Measurements from ENCODE around the gene SCAPER. TPM values are rescaled to one million over a fixed set of nuclear protein-coding genes. Genes with fewer than 3 reads are reported as not detected.
"Not testable (repeated sequence)": the region's sequence is repeated elsewhere in the genome, so short reads cannot be mapped to it uniquely, and the experiment has no call there.

SCAPER gene
- total RNA-seq, 2 donors from 2014 or later, result 30.9 to 34.7 TPM

GRCh38 chr15:76899931-76900310 lies 5.2 kb downstream of the SCAPER start:
- not testable (repeated sequence) for DNase-seq; ATAC-seq (replicated peaks in 1 of 2); H3K4me3 Mint-ChIP-seq; H3K36me3 Mint-ChIP-seq (ENCODE audit: insufficient read depth in 2 of 2); H3K27ac Mint-ChIP-seq; H3K9me3 Mint-ChIP-seq; H3K27me3 Mint-ChIP-seq (ENCODE audit: low read depth)
- peaks cover 28% of the 10 kb centered on the region for H3K4me1 Mint-ChIP-seq (ENCODE audit: low read depth)

GRCh38 chr15:76899176-76899930 lies 5.8 kb downstream of the SCAPER start:
- H3K9me3 Mint-ChIP-seq; H3K27ac Mint-ChIP-seq; H3K36me3 Mint-ChIP-seq (ENCODE audit: insufficient read depth in 2 of 2); ATAC-seq (replicated peaks in 1 of 2); H3K27me3 Mint-ChIP-seq (ENCODE audit: low read depth); DNase-seq; H3K4me3 Mint-ChIP-seq: not testable (repeated sequence)
- peaks cover 30% of the 10 kb centered on the region for H3K4me1 Mint-ChIP-seq (ENCODE audit: low read depth)

- DNase-seq, result no peak
- Mint-ChIP-seq H3K9me3 (peaks cover 0 to 3% of the 10 kb centered on the region in 2 donors), H3K4me3 (no peak overlapping the region), H3K27ac (no peak overlapping the region), H3K4me1 (ENCODE audit: low read depth) (peaks cover 21% of the 10 kb centered on the region), H3K36me3 (ENCODE audit: insufficient read depth in 2 of 2) (peaks cover 6 to 9% of the 10 kb centered on the region in 2 donors), H3K27me3 (ENCODE audit: low read depth) (no peaks in the 10 kb centered on the region)
- ATAC-seq (replicated peaks in 1 of 2), result no peak
These were observed 7.0 kb downstream of the SCAPER start for GRCh38 chr15:76898102-76898501.

GRCh38 chr15:76894174-76894573 lies 11.0 kb downstream of the SCAPER start:
- peaks cover 0 to 5% of the 10 kb centered on the region in 2 donors for H3K9me3 Mint-ChIP-seq
- H3K4me3 Mint-ChIP-seq, result no peak overlapping the region
- no peaks in the 10 kb centered on the region for H3K27me3 Mint-ChIP-seq (ENCODE audit: low read depth)
- H3K27ac Mint-ChIP-seq, result no peak overlapping the region
- no peak for ATAC-seq (replicated peaks in 1 of 2)
- H3K4me1 Mint-ChIP-seq (ENCODE audit: low read depth), result peaks cover 25% of the 10 kb centered on the region
- H3K36me3 Mint-ChIP-seq (ENCODE audit: insufficient read depth in 2 of 2), result peaks cover 12 to 27% of the 10 kb centered on the region in 2 donors
- DNase-seq, result no peak

GRCh38 chr15:76892836-76893235 lies 12.3 kb downstream of the SCAPER start:
- H3K36me3 Mint-ChIP-seq (ENCODE audit: insufficient read depth in 2 of 2), result peaks cover 15 to 28% of the 10 kb centered on the region in 2 donors
- peaks cover 33% of the 10 kb centered on the region for H3K4me1 Mint-ChIP-seq (ENCODE audit: low read depth)
- H3K27me3 Mint-ChIP-seq (ENCODE audit: low read depth); DNase-seq; H3K9me3 Mint-ChIP-seq; H3K4me3 Mint-ChIP-seq; ATAC-seq (replicated peaks in 1 of 2); H3K27ac Mint-ChIP-seq: not testable (repeated sequence)

- H3K27me3 Mint-ChIP-seq (ENCODE audit: low read depth); DNase-seq; H3K27ac Mint-ChIP-seq; H3K9me3 Mint-ChIP-seq; H3K4me3 Mint-ChIP-seq; ATAC-seq (replicated peaks in 1 of 2): not testable (repeated sequence)
- H3K36me3 Mint-ChIP-seq (ENCODE audit: insufficient read depth in 2 of 2), result peaks cover 9 to 21% of the 10 kb centered on the region in 2 donors
- peaks cover 19% of the 10 kb centered on the region for H3K4me1 Mint-ChIP-seq (ENCODE audit: low read depth)
These were observed 17.6 kb downstream of the SCAPER start for GRCh38 chr15:76887280-76888141.

GRCh38 chr15:76885212-76885611 lies 19.9 kb downstream of the SCAPER start:
- DNase-seq (no peak), ATAC-seq (replicated peaks in 1 of 2) (no peak)
- peaks cover 16% of the 10 kb centered on the region for H3K4me1 Mint-ChIP-seq (ENCODE audit: low read depth)
- H3K4me3 Mint-ChIP-seq, result no peak overlapping the region
- peaks cover 0 to 3% of the 10 kb centered on the region in 2 donors for H3K9me3 Mint-ChIP-seq
- H3K27me3 Mint-ChIP-seq (ENCODE audit: low read depth), result no peaks in the 10 kb centered on the region
- H3K36me3 Mint-ChIP-seq (ENCODE audit: insufficient read depth in 2 of 2), result peaks cover 4 to 12% of the 10 kb centered on the region in 2 donors
- H3K27ac Mint-ChIP-seq, result no peak overlapping the region

GRCh38 chr15:76875911-76876310 lies 29.2 kb downstream of the SCAPER start:
- DNase-seq, result no peak
- Mint-ChIP-seq H3K36me3 (ENCODE audit: insufficient read depth in 2 of 2) (peaks cover 0 to 2% of the 10 kb centered on the region in 2 donors), H3K4me1 (ENCODE audit: low read depth) (peaks cover 7% of the 10 kb centered on the region), H3K27ac (no peak overlapping the region), H3K27me3 (ENCODE audit: low read depth) (no peaks in the 10 kb centered on the region), H3K9me3 (no peaks in the 10 kb centered on the region), H3K4me3 (no peak overlapping the region)
- no peak for ATAC-seq (replicated peaks in 1 of 2)

GRCh38 chr15:76873066-76873465 lies 32.1 kb downstream of the SCAPER start:
- not testable (repeated sequence) for H3K4me3 Mint-ChIP-seq; H3K36me3 Mint-ChIP-seq (ENCODE audit: insufficient read depth in 2 of 2); H3K27ac Mint-ChIP-seq; H3K9me3 Mint-ChIP-seq; DNase-seq; H3K27me3 Mint-ChIP-seq (ENCODE audit: low read depth); H3K4me1 Mint-ChIP-seq (ENCODE audit: low read depth); ATAC-seq (replicated peaks in 1 of 2)

GRCh38 chr15:76871930-76872329 lies 33.2 kb downstream of the SCAPER start:
- H3K27me3 Mint-ChIP-seq (ENCODE audit: low read depth), result no peaks in the 10 kb centered on the region
- H3K27ac Mint-ChIP-seq, result peak overlapping the region; percentile 5
- H3K9me3 Mint-ChIP-seq, result no peaks in the 10 kb centered on the region
- no peak overlapping the region for H3K4me3 Mint-ChIP-seq
- ATAC-seq (replicated peaks in 1 of 2), result no peak
- H3K36me3 Mint-ChIP-seq (ENCODE audit: insufficient read depth in 2 of 2), result peaks cover 0 to 4% of the 10 kb centered on the region in 2 donors
- no peak for DNase-seq
- peaks cover 7% of the 10 kb centered on the region for H3K4me1 Mint-ChIP-seq (ENCODE audit: low read depth)

- Mint-ChIP-seq H3K27me3 (ENCODE audit: low read depth) (no peaks in the 10 kb centered on the region), H3K4me1 (ENCODE audit: low read depth) (peaks cover 31% of the 10 kb centered on the region), H3K27ac (no peak overlapping the region), H3K4me3 (no peak overlapping the region), H3K36me3 (ENCODE audit: insufficient read depth in 2 of 2) (peaks cover 0 to 4% of the 10 kb centered on the region in 2 donors), H3K9me3 (no peaks in the 10 kb centered on the region)
- ATAC-seq (replicated peaks in 1 of 2), result no peak
- no peak for DNase-seq
These were observed 36.4 kb downstream of the SCAPER start for GRCh38 chr15:76868740-76869139.

- peaks cover 39% of the 10 kb centered on the region for H3K4me1 Mint-ChIP-seq (ENCODE audit: low read depth)
- peak in 1 of 2 donors; percentile 6 for DNase-seq
These were observed 38.3 kb downstream of the SCAPER start for GRCh38 chr15:76866716-76867321.

GRCh38 chr15:76866008-76866407 lies 39.1 kb downstream of the SCAPER start:
- H3K27me3 Mint-ChIP-seq (ENCODE audit: low read depth), result no peaks in the 10 kb centered on the region
- DNase-seq (no peak), ATAC-seq (replicated peaks in 1 of 2) (no peak)
- peaks cover 43% of the 10 kb centered on the region for H3K4me1 Mint-ChIP-seq (ENCODE audit: low read depth)
- H3K4me3 Mint-ChIP-seq, result peak overlapping the region in 1 of 2 donors; percentile 1
- H3K36me3 Mint-ChIP-seq (ENCODE audit: insufficient read depth in 2 of 2), result peaks cover 0 to 8% of the 10 kb centered on the region in 2 donors
- no peaks in the 10 kb centered on the region for H3K9me3 Mint-ChIP-seq
- H3K27ac Mint-ChIP-seq, result no peak overlapping the region

More at GRCh38 chr15:76866716-76867321, 38.3 kb downstream of the SCAPER start:
- Mint-ChIP-seq H3K4me3 (no peak overlapping the region), H3K36me3 (ENCODE audit: insufficient read depth in 2 of 2) (peaks cover 0 to 6% of the 10 kb centered on the region in 2 donors), H3K9me3 (no peaks in the 10 kb centered on the region), H3K27ac (no peak overlapping the region), H3K27me3 (ENCODE audit: low read depth) (no peaks in the 10 kb centered on the region)
- ATAC-seq (replicated peaks in 1 of 2), result no peak
